Body of pancreas (tissue), 4 donors: ENCODE data around the gene HDHD2. TPM values are rescaled to one million over a fixed set of nuclear protein-coding genes. Genes with fewer than 3 reads are reported as not detected.
"Not testable (repeated sequence)": the region's sequence is repeated elsewhere in the genome, so short reads cannot be mapped to it uniquely, and the experiment has no call there.

Experiments
- ATAC-seq: fragments of 150-250 bp; one replicate; pipeline ENCODE4 v1.9.1; 2016
- DNase-seq, 4 donors: peaks; one replicate each; pipeline ENCODE4 v3.0.0-alpha.2; 2019
- H3K27ac ChIP-seq, 4 donors: fragments of 200-600 bp; sonication (generic); 1 replicate in 3 of 4; 2 replicates in 1 of 4; pipeline versions ENCODE4 v1.5.1 to v1.6.1; 2016 to 2019; ENCODE audit warnings: mild to moderate bottlenecking in 1 of 4, mixed read lengths in 1 of 4, moderate library complexity in 1 of 4
- H3K27me3 ChIP-seq, 2 donors: fragments of 200-600 bp; sonication (generic); one replicate each; pipeline ENCODE4 v1.6.0; 2016; ENCODE audit warnings: mild to moderate bottlenecking in 1 of 2
- H3K36me3 ChIP-seq, 2 donors: fragments of 200-600 bp; sonication (generic); replicated peaks in 1 of 2; 2 replicates each; pipeline ENCODE4 v1.5.1; 2016; ENCODE audit warnings: low read depth in 2 of 2; ENCODE audit not compliant: insufficient read depth in 1 of 2
- H3K4me1 ChIP-seq: fragments of 200-600 bp; sonication (generic); one replicate; pipeline ENCODE4 v1.6.0; 2016
- H3K4me3 ChIP-seq, 2 donors: fragments of 200-600 bp; sonication (generic); 1 replicate in 1 of 2; 2 replicates in 1 of 2; pipeline ENCODE4 v1.5.1; 2016 to 2019
- H3K9me3 ChIP-seq, 3 donors: fragments of 200-600 bp; sonication (generic); 1 replicate in 2 of 3; 2 replicates in 1 of 3; pipeline ENCODE4 v1.5.1; 2016
- CTCF ChIP-seq, 7 experiments: fragments of 450-650 bp in 4 of 7; fragments of 200-600 bp in 3 of 7; sonication (generic) in 3 of 7; IDR thresholded peaks; one replicate each; pipeline ENCODE4 v1.5.1; 2016 to 2019; ENCODE audit warnings: antibody characterized with exemption in 7 of 7
- POLR2A ChIP-seq, 3 donors: fragments of 450-650 bp; IDR thresholded peaks; one replicate each; pipeline ENCODE4 v1.6.1; 2016; ENCODE audit warnings: antibody characterized with exemption in 3 of 3, mild to moderate bottlenecking in 2 of 3
- WGBS, 2 donors: methylation state at CpG; one replicate each; pipeline ENCODE4 v1.1.5; 2017; 5-methylcytosine and 5-hydroxymethylcytosine counted together
- intact Hi-C: fragments of 100-400 bp; cut with DNase I; formaldehyde crosslinking; loops from one replicate; pipeline ENCODE4 v1.15.1; 2023
- total RNA-seq, 2 donors: library from RNA; depleted of rRNA; stranded (reverse); fragments of >200 nt; gene quantifications; one replicate each; pipeline ENCODE4 v1.1.0, GENCODE V29; 2016

The HDHD2 gene
- 10 to 100 TPM; 22.8 to 24.1 TPM for total RNA-seq

- peak within 1 kb of the TSS; percentile 23 to 81 for H3K4me3 ChIP-seq
- DNase-seq (peak; percentile 78 to 83 (median 78)), ATAC-seq (peak; percentile 91)
- 0 to 1% methylated on average over 26 to 70 of the region's 70 CpGs for WGBS, 2 donors
- no peaks in the 10 kb centered on the region for H3K27me3 ChIP-seq
- H3K9me3 ChIP-seq, result no peaks in the 10 kb centered on the region
- peaks cover 28% of the 10 kb centered on the region for H3K4me1 ChIP-seq
- H3K27ac ChIP-seq, result peak within 1 kb of the TSS; percentile 70 to 89 (median 86)
- H3K36me3 ChIP-seq, result peaks cover 0 to 1% of the 10 kb centered on the region in 2 donors
- TF ChIP-seq CTCF (IDR thresholded peaks at IDR 0.05) (peak in 2 of 7 experiments; percentile 4 to 12), POLR2A (IDR thresholded peaks at IDR 0.05) (peak; percentile 56 to 94 (median 92))
- intact Hi-C loops, result no loop called here
Measured at GRCh38 chr18:47150029-47150823, at the start of gene HDHD2. TSS of gene HDHD2 (minus strand) at chr18:47150500. CDS start at chr18:47136439, 14,061 bp downstream.

GRCh38 chr18:47195961-47196360, 45.7 kb upstream of the HDHD2 start:
- H3K36me3 ChIP-seq, H3K4me3 ChIP-seq, DNase-seq, H3K27me3 ChIP-seq, intact Hi-C loops, H3K4me1 ChIP-seq, ATAC-seq, H3K27ac ChIP-seq, H3K9me3 ChIP-seq: not testable (repeated sequence)
- 81 to 87% methylated on average over 3 of the region's 3 CpGs for WGBS, 2 donors

GRCh38 chr18:47191961-47192360, 41.7 kb upstream of the HDHD2 start:
- ATAC-seq (no peak), DNase-seq (no peak)
- intact Hi-C loops, result no loop called here
- Histone ChIP-seq H3K36me3 (no peaks in the 10 kb centered on the region), H3K27me3 (no peaks in the 10 kb centered on the region), H3K9me3 (no peaks in the 10 kb centered on the region), H3K4me1 (no peaks in the 10 kb centered on the region), H3K4me3 (no peak overlapping the region), H3K27ac (no peak overlapping the region)
- WGBS, 2 donors, result 92 to 96% methylated on average over 2 of the region's 2 CpGs
- TF ChIP-seq POLR2A (IDR thresholded peaks at IDR 0.05), result no peak
- TF ChIP-seq CTCF (IDR thresholded peaks at IDR 0.05), result no peak

GRCh38 chr18:47187721-47188120, 37.4 kb upstream of the HDHD2 start:
- Histone ChIP-seq H3K27ac (no peak overlapping the region), H3K4me3 (no peak overlapping the region), H3K36me3 (no peaks in the 10 kb centered on the region), H3K27me3 (no peaks in the 10 kb centered on the region), H3K4me1 (no peaks in the 10 kb centered on the region), H3K9me3 (no peaks in the 10 kb centered on the region)
- intact Hi-C loops, result no loop called here
- no peak for ATAC-seq
- TF ChIP-seq POLR2A (IDR thresholded peaks at IDR 0.05) (no peak), CTCF (IDR thresholded peaks at IDR 0.05) (no peak)
- WGBS, 2 donors, result 79 to 81% methylated on average over 7 of the region's 7 CpGs
- DNase-seq, result no peak

GRCh38 chr18:47184419-47185050, 34.2 kb upstream of the HDHD2 start:
- WGBS, 2 donors, result 38 to 61% methylated on average over 5 of the region's 5 CpGs
- intact Hi-C loops, result no loop called here

GRCh38 chr18:47182156-47182555, 31.9 kb upstream of the HDHD2 start:
- H3K9me3 ChIP-seq, ATAC-seq, H3K36me3 ChIP-seq, H3K4me1 ChIP-seq, H3K27ac ChIP-seq, intact Hi-C loops, H3K27me3 ChIP-seq, H3K4me3 ChIP-seq, DNase-seq: not testable (repeated sequence)
- 80 to 82% methylated on average over 2 to 5 of the region's 5 CpGs for WGBS, 2 donors

More at GRCh38 chr18:47184419-47185050, 34.2 kb upstream of the HDHD2 start:
- TF ChIP-seq POLR2A (IDR thresholded peaks at IDR 0.05) (no peak), CTCF (IDR thresholded peaks at IDR 0.05) (no peak)
- H3K27ac ChIP-seq, result peak overlapping the region in 1 of 4 donors; percentile 6
- DNase-seq (peak; percentile 56 to 91 (median 80)), ATAC-seq (peak; percentile 95)
- no peaks in the 10 kb centered on the region for H3K9me3 ChIP-seq
- no peak overlapping the region for H3K4me3 ChIP-seq
- H3K4me1 ChIP-seq, result no peaks in the 10 kb centered on the region
- no peaks in the 10 kb centered on the region for H3K27me3 ChIP-seq
- H3K36me3 ChIP-seq, result no peaks in the 10 kb centered on the region
